ENCODE data around the gene IGSF11.

IGSF11 gene

GRCh38 chr3:118951089-118951488, 83.6 kb downstream of the IGSF11 start:
- no peak overlapping the region for H3K4me3 ChIP-seq (ENCODE audit: low read depth, low read length)
- no peak for TF ChIP-seq CTCF (IDR thresholded peaks at IDR 0.05; ENCODE audit: insufficient read depth, low read depth, low read length, missing control alignments)
- no peak for DNase-seq (ENCODE audit: low read depth)

- no peak for TF ChIP-seq CTCF (IDR thresholded peaks at IDR 0.05; ENCODE audit: insufficient read depth, low read depth, low read length, missing control alignments)
- H3K4me3 ChIP-seq (ENCODE audit: low read depth, low read length) = no peak overlapping the region
- no peak for DNase-seq (ENCODE audit: low read depth)
These were observed 85.4 kb downstream of the IGSF11 start for GRCh38 chr3:118949113-118949760.

GRCh38 chr3:118948146-118948545, 86.5 kb downstream of the IGSF11 start:
- no peak for TF ChIP-seq CTCF (IDR thresholded peaks at IDR 0.05; ENCODE audit: insufficient read depth, low read depth, low read length, missing control alignments)
- no peak overlapping the region for H3K4me3 ChIP-seq (ENCODE audit: low read depth, low read length)
- no peak for DNase-seq (ENCODE audit: low read depth)

GRCh38 chr3:118946449-118946848, 88.2 kb downstream of the IGSF11 start:
- no peak for DNase-seq (ENCODE audit: low read depth)
- no peak overlapping the region for H3K4me3 ChIP-seq (ENCODE audit: low read depth, low read length)
- TF ChIP-seq CTCF (IDR thresholded peaks at IDR 0.05; ENCODE audit: insufficient read depth, low read depth, low read length, missing control alignments) = no peak

- no peak for DNase-seq (ENCODE audit: low read depth)
- no peak overlapping the region for H3K4me3 ChIP-seq (ENCODE audit: low read depth, low read length)
- TF ChIP-seq CTCF (IDR thresholded peaks at IDR 0.05; ENCODE audit: insufficient read depth, low read depth, low read length, missing control alignments) = no peak
These were observed 88.8 kb downstream of the IGSF11 start for GRCh38 chr3:118945834-118946233.

DNA sequence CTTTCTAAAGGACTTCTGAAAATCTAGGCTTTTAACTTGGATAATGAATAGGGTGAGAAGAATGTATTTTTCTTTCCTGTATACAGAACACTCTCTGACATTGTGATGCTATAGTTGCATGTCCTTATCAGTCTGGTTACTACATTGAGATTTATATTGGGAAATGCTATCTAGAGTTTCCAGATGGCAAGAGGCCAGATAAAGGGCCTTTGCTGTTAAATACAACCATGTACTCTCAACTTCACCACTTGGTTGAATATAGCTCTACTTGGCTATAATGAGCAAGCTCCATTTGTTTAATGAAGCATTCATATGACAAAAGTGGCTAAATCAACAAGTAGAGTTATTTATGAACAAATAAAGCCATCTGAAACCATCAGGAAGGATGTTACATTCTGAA, 91.0 kb downstream of the IGSF11 start:
- no peak for DNase-seq (ENCODE audit: low read depth)
- TF ChIP-seq CTCF (IDR thresholded peaks at IDR 0.05; ENCODE audit: insufficient read depth, low read depth, low read length, missing control alignments) = no peak

DNA sequence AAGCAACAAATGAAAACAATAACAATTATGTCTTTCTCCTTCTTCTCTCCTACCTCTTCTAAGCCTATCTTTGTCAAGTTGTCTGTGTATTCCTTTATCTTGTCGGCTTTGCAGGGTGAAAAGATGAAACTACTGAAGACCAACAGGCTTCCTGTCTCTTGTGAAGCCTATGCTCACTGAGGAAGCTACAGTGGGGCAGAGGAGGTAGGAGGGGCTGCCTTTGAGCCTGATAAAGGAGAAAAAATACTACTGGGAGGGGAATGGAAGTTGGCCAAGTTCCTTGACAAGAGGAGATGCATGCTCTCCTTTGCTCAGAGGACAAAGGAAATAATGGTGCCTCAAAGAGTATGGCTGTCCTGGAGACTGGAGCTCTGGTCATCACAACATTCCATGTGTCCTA, 92.0 kb downstream of the IGSF11 start:
- DNase-seq (ENCODE audit: low read depth) = no peak
- TF ChIP-seq CTCF (IDR thresholded peaks at IDR 0.05; ENCODE audit: insufficient read depth, low read depth, low read length, missing control alignments) = no peak
- no peak overlapping the region for H3K4me3 ChIP-seq (ENCODE audit: low read depth, low read length)

More for the DNA sequence above, 91.0 kb downstream of the IGSF11 start:
- H3K4me3 ChIP-seq (ENCODE audit: low read depth, low read length) = no peak overlapping the region
